ENCODE results near the gene F10. TPM values are rescaled to one million over a fixed set of nuclear protein-coding genes. Genes with fewer than 3 reads are reported as not detected.

F10 gene
- total RNA-seq, 4 donors from 2014 or later, result 7.3 to 33.0 (median 20.7) TPM

GRCh38 chr13:113135281-113135760, 12.7 kb downstream of the F10 start:
- no peak for TF ChIP-seq CTCF (IDR thresholded peaks at IDR 0.05; ENCODE audit: low read depth)

- no peak for TF ChIP-seq CTCF (IDR thresholded peaks at IDR 0.05; ENCODE audit: low read depth)
Observed at GRCh38 chr13:113137691-113138298, 15.2 kb downstream of the F10 start.

GRCh38 chr13:113138792-113139551, 16.4 kb downstream of the F10 start:
- no peak for TF ChIP-seq CTCF (IDR thresholded peaks at IDR 0.05; ENCODE audit: low read depth)

- TF ChIP-seq CTCF (IDR thresholded peaks at IDR 0.05; ENCODE audit: low read depth), result no peak
Observed at GRCh38 chr13:113139577-113139976, 17.0 kb downstream of the F10 start.

- TF ChIP-seq CTCF (IDR thresholded peaks at IDR 0.05; ENCODE audit: low read depth), result no peak
Observed at GRCh38 chr13:113140677-113141600, 18.3 kb downstream of the F10 start.

GRCh38 chr13:113141601-113141970, 19.0 kb downstream of the F10 start:
- no peak for TF ChIP-seq CTCF (IDR thresholded peaks at IDR 0.05; ENCODE audit: low read depth)

- no peak for TF ChIP-seq CTCF (IDR thresholded peaks at IDR 0.05; ENCODE audit: low read depth)
Observed at GRCh38 chr13:113142876-113143275, 20.3 kb downstream of the F10 start.

All from subcutaneous adipose tissue (tissue), 4 donors.